ENCODE data around the gene CAMK2B.

Gene CAMK2B

DNA sequence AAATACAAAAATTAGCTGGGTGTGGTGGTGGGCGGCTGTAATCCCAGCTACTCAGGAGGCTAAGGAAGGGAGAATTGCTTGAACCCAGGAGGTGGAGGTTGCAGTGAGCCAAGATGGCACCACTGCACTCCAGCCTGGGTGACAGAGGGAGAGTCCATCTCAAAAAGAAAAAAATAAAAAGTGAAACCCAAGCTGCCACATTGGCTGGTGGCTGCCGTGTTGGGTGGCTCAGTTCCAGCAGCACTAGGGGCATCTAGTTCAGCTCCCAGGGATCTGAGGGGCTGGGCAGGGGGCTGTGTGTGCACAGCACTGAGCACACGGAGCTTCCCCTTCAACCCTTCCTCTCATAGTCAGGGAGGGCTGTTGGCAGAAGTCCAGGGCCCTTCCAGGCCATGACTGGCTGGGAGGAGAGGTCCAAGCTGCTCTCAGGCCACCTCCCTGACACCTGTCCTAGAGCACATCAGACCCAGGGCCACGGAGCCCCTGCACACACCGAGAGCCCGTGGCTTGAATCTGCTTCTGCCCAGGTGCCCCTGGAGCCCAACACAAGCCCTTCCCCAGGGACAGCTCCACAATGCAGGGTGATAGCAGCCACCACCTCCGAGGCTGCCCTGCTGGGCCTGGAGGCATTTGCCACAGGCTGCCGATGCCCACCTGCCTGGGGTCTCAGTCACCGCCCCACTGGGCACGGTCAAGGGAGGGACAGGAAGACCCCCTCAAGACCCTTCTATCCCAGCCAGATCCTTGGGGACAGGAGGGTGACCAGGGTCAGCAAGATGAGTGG lies 77.3 kb downstream of the CAMK2B start:
- DNase-seq = no peak

DNA sequence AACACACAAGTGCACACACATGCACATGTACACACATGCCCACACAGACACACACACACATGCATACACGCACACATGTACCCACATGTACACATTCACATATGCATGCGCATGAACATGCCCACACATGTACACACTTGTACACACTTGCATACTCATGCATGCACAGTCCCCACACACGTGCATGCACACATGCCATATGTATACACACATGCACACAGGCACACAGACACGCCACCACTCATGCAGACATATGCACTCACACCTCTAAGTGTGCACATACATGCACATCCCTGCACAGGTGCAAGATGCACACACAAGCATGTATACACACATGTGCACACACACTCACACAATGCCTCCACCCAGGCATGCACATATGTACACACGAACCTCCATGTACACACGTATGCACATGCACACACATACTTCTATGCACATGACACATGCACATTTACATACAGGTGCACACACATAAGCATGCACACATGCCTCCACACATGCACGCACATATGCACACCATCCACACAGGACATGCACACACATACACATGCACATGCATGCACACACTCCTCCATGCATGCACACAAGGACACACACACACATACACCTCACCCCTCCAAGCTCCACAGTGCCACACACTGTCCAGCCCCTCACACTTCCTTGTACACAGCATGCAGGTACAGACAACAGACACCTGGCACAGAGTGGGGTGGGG lies 78.8 kb downstream of the CAMK2B start:
- DNase-seq = no peak

DNA sequence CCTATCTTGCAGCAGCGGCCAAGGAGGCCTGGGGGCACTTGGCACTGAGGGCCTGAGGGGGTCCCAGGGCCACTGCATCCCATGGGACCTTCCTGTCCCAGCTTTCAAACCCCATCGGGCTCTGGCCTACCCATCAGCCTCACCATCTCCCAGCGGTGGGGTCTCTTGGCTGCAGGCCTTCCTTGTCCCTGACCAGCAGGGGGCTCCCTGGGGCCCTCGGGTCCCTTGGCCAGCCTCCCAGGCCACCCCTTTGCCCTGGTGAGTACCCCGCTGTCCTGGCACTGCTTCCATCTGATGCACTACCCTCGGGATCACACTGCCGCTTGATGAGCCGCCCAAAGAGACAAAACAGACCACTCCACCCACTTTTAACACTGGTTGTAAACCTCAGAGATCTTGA lies 81.1 kb downstream of the CAMK2B start:
- DNase-seq = peak; percentile 50

DNA sequence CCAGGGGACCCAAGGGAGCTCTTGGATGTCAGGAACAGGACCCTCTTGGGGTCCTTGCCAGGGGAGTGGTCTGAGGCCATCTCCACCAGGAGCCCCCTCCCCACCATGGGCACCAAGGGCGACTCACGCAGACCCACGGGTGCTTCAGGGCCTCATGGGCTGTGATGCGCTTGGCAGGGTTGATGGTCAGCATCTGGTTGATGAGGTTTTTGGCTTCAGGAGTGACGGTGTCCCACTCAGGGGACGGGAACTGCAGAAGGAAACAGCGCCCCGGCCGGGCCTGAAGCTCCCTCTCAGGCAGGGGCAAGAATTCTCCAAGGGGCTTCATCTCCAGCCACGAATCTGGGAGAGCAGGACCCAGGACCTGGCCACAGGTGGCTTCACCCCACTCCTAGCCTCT lies 83.3 kb downstream of the CAMK2B start:
- DNase-seq = no peak

DNA sequence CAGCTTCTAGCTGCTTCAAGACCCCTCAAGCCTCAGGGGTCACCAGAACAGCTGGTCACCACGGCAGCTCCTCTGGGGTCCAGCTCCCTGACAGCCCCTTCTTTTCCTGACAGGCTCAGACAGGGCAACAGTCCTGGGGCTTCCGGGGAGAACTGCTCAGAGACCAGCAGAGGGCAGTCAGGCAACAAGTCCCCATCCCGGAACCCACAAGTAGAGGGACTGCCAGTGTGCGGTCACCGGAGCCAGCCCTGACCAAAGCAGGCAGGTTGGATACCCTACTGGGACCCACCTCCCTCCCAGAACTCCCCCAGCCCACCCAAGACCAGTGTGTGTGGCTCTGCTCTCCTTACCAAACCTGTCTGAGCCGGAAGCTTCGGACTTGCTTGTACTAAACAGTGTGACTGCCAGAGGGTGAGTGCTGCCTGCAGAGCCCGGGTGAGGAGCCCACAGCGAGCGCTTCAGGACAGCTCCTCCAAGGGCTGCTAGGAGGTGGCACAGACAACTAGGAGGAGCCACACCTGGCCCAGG lies 84.3 kb downstream of the CAMK2B start:
- peak; percentile 73 for DNase-seq

DNA sequence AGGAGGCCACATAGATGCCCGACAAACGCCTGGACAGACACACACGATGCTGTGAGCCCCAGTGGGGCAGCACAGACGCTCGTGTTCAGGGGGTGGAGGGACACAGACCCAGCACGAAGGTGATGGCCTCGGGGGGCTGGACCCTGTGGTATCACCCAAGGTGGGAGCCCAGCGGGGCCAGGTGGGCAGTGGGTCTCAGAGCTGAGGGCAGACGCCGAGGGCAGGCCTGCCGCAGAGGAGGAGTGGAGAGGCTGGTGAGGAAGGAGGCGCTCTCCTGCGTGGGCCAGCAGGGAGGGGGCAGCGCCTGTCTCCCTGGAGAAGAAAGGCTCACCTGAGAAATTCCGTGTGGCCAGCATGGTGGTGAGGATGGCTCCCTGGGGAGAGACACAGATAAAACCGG lies 85.0 kb downstream of the CAMK2B start:
- DNase-seq = no peak

DNA sequence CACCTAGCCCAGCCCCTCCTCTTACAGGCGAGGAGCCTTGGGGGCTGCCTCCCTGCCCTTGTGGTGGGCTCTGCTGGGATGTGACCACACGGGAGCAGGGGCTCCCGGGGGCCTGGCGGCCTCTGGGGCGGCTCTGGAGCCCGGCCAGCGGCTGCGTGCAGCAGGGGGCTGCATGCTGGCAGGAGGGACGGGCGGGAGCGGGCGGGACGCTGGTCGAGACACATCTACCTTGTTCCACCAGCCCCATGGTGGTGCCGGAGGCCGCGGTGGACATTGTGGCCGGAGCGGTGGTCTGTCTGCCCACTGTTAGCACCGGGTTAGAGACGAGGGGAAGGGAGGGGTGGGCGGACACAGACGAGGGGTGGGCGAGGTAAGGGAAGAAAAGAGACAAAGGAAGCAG lies 86.0 kb downstream of the CAMK2B start:
- DNase-seq = no peak

DNA sequence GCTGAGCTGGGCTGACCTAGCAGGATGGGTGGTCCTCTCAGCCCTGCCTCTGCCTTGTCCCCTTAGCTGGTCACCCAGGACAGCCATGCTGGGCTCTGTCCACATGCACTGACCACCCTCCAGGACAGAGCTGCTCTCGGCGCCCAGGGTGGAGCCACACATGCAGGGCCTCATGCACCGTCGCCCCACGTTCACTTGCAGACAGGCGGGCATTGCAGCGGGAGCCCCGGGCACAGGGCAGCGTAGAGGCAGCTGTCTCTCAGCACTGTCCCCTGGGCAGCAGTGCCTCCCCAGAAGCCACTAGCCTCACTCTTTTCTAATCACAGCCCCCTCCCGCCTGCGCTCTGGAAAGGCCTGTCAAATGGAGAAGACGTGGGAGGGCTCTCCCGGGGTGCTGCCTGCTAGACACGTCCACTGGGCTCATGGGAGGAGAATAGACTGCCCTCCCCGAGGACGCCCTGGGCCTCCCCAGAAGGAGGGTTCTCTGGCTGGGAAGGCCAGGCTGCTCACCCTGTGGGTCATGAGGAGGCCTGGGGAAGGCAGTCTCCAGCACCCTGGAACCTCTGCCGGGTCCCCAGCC lies 87.2 kb downstream of the CAMK2B start:
- DNase-seq = no peak

DNA sequence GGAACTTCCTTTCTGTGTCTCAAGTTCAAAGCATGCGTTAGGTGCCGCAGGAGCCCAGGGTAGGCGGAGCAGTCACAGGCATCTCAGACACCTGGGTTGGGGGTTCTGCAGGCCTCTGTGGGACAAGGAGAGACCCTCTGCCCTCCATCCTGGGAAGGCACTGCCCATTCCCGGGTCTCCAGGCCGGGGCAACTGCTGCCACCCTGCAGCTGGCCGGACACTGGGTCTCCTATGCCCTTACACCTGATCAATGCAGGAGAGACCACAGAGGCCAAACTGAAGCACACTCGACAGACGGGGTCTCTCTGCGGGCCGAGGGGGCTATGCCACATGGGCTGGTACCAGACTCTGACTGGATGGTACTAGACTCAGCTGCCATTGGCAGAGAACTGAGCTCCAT lies 87.7 kb downstream of the CAMK2B start:
- DNase-seq = no peak

DNA sequence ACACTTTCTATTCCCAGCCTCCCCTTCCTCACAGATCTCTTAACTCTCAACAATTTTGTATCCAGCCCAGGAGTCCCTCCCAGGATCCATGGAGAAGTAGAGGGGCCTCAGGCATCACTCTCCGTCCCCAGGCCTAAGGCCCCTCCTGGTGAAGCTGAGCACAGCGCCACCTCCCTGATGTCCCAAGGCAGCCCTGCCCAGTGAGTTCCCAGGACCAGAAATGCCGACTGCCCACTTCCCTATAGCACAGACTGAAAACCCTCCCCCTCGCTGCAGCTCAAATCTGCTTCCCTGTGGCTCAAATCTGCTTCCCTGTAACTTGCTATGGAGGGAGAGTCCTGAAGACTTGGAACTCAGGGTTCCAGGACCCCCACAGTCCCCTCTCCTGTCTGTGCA lies 89.1 kb downstream of the CAMK2B start:
- DNase-seq = no peak

DNA sequence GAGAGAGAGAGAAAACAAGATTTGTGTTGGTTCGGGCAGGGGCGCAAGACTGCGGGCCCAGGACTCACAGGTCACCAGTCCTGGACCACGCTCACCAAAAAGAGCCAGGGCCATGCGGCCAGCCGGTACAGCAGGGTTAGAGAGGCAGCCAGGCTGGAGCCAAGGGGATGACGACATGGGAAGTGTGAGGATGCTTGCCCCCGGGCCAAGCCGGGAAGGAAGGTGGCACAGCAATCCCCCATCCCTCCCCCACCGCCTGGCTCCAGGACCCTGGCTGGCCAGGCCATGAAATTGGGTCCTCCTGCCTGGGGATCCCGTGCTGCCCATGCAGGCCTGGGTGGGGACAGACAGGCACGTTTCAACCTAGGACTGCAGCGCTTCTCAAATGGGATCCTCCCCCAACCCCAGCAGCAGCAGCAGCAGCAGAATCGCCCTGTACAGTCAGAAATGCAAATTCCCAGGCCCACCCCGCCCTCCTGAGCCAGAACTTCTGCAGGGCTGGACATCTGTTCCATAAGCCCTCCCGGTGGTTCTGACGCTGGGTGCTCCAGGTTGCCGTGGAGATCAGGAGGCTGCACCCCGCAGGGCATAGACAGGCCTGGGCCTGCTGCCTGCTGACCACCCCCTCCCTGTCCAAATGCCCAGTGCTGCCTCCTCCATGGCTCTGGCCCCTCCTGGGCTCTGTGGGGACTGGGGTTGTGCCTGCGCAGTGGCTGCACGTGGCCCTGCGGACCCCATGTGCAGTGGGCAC lies 89.6 kb downstream of the CAMK2B start:
- no peak for DNase-seq

DNA sequence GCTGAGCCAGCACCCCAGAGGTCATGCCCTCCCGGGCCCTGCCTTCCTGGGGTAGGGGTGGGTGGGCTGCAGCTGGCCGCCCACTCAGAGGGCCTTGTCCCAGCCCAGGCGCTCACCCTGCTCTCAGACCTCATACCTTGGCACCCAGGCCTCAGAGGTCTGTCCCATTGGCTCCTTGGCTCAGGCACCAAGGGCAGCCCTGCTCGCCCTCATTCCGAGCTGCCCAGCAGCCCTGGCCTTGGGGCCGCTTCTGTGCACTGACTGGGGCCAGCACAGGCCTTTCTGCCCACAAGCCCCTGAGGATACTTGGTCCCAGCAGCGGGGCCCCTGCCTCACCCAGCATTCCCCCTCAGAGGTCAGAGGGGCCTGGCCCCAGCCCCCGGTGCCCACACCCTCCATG lies 90.3 kb downstream of the CAMK2B start:
- no peak for DNase-seq

DNA sequence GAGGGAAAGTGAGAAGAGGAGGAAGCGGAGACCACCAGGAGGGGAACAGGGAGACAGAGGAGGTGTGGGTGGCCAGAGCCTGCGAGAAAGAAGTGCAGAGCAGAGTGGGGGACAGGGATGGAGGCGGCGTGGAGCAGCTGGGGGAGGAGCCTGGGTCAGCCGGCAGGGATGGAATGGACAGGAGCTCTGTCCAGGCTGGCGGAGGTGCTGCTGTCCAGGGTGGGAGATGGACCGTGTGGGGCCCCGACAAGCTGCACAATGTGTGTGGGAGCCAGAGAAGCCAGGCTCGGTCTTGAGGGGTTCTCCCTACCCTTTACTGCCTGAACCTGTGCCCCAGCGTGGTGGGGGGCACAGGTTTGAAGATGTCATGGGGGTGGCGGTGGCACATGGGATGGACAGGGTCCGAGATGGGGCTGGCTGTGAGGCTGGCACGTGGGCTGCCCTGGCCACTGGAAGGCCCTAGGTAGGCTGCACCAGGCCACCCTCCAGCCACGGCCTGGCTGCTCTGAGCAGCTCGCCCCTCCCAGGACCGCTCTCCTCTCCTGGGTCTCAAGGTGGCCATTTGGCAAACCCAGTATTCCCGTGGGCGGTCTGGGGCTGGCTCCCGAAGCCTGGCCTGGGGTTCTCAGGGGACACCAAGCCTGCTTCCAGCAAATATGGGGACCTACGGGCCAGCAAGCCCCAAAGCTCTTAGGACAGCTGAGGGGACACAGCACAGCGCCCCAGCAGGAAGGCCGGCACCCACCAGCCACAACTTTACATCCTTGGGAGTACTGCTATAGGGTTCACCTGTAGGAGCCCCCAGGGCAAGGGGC lies 92.3 kb downstream of the CAMK2B start:
- no peak for DNase-seq

DNA sequence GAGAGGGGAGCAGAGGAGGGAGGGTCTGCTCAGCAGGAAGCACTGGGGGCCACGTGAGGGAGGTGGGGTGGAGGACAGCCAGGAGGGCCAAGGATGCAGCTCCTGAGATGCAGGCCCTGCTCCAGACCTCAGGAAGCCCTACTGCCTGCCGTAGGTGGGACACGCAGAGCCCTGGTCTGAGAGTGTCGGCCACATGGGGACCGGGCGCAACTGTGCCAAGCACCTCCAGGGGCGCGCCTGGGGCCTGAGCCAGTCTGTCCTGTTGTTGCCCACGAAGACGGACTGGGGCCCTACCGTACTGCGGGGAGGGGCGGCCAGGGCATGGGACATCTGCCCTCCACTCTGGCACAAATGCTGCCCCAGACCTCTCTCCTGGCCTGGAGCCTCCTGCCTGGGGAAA lies 93.0 kb downstream of the CAMK2B start:
- DNase-seq = no peak

DNA sequence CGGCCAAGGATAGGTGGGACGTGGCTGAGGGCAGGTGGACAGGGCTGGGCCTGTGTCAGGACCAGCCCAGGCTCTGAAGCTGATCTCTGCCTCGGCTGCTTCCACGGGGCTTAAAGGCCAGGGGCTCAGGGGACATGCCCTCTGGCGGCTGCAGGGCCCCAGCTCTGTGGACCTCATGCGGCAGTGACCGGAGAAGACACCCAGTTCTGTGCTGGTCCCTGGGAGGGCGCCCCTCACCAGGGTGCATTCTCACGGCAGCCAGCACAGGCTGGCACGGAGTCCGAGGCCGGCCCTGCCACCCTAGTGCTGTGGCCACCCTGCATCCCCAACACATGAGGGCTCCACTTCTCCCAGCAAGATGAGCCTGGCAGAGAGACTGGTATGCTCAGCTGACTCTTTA lies 94.3 kb downstream of the CAMK2B start:
- DNase-seq = no peak

DNA sequence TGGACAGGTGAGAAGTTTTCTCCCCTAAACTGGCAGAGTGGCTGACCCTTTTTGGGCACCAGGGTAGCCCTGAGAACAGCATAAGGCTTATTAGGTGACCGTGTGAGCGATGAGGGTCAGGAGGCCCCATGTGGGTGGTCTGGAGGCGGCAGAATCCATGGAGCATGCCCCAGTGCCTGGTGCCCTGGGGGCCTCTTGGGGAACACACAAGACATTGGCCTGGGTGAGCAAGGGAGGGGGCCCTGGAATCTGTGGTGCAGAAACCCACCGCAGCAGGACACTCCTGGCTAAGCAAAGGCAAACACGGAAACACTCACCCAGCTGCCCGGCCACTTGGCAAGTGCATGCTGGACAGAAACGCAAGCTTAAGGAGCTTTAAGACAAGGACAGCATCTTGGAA lies 95.1 kb downstream of the CAMK2B start:
- no peak for DNase-seq

DNA sequence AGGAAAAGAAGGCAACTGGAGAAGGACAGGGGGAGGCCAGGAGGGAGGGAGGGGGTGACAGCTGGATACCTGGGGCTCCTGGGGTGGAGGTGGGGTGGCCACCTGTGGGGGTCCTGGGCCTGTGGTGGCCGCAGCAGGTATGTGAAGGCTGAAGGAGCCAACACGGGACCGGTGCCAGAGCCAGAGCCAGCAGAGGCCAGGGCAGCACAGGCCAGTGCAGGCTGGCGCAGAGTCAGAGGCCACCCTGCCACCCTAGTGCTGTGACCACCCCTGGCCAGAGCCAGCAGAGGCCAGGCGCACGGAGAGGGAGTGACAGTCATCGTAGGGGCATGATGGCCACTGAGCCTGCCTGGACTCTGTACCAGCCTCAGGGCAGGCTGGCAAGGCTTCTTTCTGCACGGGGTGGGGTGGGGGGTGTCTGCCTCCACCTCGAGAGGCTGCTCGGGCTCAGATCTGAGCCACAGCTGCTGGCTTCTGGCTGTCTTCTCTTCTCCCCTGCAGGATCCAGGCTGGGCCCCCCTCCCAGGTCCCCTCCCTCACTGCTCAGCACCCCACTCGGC lies 95.8 kb downstream of the CAMK2B start:
- no peak for DNase-seq

DNA sequence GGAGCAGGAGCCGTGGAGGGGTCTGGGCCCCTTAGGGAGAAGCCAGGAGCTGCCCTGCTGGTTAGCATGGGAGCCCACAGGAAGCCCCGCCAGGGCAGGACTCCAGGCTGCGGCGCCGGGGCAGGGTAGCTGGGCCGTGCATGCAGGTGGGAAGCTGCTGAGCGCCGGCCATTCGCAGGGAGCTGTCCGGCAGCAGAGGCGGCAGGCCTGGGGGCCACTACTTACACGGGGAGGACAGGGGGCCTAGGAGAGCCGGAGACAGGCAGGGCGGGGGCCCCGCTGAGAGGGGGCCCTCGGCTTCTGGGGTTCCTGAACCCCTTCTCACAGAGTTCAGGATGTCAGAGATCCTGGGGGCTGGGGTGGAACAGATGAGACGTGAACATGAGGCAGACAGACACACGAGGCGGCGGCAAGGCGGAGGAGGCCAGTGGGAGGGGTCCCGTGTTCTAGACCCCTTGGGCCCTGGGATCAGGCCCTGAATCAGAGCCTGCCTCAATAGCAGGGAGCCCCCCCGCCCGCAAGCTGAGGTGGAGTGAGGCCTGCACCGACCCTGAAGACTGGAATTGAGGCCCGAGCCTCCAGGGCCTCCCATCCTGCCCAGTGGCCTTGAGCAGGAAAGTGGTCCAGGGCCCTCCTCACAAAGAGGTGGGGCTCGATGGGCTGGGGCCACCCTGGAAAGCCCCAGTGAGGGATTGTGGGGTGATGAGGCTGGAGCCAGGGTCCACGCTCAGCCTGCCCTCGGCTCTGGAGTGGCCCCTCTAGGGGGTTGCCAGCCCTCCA lies 96.6 kb downstream of the CAMK2B start:
- no peak for DNase-seq

DNA sequence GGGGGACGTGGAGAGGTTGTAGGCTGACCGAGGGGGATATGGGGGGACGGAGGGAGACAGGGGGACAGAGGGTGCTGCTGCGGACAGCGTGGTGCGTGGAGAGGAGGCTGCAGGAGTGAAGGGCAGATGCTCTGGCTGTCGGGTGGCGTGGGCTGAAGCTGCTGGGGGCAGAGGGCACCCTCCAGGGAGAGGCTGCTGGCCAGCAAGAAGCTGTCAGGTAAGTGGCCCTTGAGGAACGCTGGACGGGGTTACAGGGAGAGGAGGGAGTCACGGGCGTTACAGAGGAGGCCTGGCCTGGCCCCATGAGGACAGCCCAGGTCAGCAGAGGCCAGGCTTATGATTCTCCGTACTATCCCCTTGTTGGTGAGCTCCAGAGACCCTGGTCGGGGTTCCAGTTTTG lies 97.5 kb downstream of the CAMK2B start:
- no peak for DNase-seq

DNA sequence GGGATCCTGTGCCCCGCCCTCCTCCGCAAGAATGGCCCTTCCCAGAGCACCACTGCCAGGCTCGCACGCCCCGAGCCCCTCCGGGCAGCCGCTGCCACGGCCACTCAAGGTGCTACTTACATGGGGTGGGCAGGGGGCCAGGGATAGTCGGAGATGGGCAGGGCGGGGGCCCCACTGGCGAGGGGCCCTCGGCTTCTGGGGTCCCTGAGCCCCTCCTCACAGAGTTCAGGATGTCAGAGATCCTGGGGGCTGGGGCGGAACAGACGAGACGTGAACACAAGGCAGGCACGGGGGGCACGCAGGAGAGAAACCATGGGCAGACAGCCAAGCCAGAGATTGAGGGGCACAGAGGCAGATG lies 99.0 kb downstream of the CAMK2B start:
- DNase-seq = no peak
